HG03280 (cell line): ENCODE measurements around the gene SLC4A8.

Source experiments
- ATAC-seq: cut with Tn5 transposase; IDR thresholded peaks from one replicate; pipeline ENCODE4 v1.9.1; 2021; ENCODE audit warnings: mild to moderate bottlenecking, moderate library complexity; ENCODE audit not compliant: unreplicated experiment

The SLC4A8 gene

DNA sequence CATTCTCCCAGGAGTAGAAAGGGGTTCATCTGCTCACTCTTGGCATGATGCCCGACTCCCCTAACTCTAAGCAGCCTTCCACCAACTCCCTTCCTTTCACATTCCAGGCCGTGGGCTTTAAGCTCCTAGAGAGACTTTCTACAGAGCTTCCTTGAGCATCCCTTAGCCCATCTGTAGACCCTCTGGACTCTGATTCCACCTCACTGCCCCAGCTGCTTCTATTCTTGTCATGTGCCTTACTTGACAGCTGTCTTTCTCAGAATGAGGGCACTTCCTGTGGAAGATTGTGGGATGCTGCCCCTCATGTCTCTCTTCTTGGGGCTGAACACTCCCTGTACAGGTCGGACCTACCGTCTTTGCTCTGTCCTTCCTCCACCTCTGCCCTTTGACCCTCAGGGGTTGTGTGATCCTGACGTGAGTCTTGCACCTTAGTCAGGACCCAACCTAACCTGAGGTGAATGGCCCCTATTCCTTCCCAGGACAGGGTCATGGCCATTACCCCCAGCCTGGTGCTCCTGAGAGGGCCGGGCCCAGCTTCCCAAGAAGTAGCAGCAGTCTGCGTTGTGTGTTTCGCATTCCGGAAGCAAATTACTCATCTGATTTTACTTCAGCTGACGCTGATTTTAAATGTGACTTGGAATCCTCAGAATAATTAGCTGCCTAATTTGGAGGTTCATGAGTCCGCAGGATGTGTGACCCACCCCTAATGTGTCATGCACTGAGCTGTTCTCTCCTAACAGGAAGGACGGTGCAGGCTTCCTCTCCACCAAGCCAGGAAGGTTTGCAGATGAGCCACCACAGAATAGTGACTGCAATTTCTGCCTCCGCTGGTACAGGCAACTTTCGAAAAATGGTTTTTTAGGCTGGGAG lies 30.7 kb upstream of the SLC4A8 start:
- no peak for ATAC-seq

DNA sequence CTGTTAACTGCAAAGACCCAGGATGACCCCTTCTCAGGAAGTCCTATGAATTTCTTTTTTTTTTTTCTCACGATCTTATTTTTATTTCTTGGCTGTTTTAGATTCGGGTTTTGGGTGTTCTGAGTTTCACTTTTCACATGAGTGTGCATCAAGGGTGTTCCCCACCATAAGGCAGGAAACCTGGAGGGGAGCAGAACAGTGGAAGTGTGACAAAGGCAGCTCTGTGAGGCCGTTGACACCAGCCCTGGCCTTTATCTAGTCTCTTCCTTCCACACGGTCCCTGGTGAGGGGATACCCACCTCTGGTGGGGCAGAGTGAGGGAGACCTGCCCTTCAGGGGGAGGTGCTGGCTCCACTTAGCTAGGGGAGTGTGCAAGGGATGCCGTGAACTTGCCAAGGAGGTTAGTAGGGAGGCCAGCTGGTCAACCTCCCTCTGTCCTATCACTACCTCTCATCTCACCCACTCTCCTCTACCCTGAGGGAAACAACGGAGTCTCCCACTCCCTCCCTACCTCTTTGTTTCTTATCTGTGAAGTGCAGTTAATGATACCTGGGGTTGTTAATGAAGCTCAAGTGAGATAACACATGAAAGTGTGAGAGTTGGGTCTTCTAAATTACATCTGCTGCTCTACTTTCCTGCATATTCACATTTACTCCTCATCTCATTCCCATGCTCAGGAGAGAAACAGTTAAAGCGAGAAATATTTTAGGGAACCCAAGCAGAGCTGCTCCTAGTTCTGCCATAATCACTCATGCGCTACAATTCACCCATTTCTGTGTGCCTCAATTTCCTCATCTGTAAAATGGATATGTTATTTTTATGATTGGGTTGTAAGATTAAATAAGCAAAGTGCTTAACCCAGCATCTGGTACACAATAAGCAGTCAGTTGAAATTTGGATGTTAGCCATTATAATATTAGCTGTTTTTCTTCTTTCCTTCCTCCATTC lies 29.1 kb upstream of the SLC4A8 start:
- ATAC-seq = no peak

DNA sequence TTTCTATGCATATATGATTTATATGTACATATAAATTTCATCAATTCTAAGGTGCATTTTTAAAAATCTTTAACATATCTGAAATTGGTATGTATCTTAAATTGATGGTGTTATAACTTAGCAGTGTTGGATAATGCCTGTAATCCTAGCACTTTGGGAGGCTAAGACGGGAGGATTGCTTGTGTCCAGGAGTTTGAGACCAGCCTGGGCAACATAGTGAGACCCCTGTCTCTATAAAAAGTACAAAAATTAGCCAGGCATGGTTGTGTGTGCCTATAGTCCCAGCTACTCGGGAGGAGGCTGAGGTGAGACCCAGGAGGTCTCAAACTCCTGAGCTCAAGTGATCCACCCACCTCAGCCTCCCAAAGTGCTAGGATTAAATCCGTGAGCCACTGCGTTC lies 27.0 kb upstream of the SLC4A8 start:
- ATAC-seq = no peak

DNA sequence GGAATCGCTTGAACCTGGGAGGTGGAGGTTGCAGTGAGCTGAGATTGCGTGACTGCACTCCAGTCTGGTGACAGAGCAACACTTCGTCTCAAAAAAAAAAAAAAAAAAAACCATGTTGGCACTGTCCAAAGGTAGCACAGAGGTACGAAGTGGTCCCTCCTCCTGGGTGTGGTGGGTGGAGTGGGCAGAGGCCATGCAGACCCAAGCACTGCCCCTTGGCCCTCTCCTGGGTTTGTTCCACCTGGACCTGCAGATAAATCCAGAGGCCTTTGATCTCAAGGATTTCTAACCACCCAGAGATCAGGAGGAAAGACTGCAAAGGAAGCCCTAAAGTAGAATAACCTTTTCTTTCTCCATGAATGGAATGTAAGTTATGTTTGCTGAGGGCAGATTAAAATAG lies 24.7 kb upstream of the SLC4A8 start:
- no peak for ATAC-seq

DNA sequence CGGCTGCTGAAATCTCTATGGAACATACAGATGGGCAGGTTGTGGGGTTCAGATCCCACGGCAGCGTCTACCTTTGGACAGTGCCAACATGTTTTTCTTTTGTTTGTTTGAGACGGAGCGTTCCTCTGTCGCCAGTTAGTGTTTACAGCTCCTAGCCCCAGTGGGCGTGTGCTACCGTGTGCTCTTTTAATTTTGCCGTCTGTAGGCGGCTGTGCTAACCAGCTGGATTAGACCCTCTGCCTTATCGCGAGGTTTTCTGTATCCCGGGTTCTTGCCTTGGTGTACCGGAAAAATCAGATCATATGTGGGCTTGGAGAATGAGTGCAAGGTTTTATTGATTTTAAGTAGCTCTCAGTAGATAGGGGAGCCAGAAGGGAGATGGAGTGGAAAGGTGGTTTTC lies 23.6 kb upstream of the SLC4A8 start:
- ATAC-seq = no peak

DNA sequence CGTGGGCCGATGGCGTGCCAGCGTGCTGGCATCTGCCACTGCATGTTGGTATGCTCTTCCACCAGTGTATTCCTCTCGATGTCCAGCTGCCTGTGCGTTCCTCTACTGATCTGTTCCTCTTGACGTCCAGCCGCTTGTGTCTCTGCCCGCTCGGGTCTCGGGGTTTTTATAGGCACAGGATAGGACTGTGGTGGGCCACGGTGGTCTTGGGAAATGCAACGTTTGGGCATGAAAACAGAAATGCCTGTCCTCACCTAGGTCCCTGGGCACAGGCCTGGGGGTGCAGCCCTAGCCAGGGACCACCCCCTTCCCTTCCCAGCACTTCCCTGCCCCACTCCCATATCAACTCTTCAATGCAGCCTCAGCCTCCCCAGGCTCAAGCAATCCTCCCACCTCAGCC lies 23.1 kb upstream of the SLC4A8 start:
- no peak for ATAC-seq

DNA sequence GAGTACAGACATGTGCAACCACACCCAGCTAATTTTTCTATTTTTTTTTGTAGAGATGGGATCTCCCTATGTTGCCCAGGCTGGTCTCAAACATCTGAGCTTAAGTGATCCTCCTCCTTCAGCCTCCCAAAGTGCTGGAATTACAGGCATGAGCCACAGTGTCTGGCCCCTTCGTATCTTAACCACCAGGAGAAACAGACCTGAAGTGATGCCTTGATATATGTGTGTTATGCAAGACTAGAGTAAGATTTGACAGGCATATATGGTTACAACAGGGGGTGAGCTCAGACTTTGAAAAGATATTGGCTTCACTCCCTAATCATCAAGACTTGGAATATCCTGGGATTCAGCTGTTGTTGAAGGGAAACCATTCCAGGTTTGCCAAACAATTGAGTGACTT lies 22.7 kb upstream of the SLC4A8 start:
- no peak for ATAC-seq

DNA sequence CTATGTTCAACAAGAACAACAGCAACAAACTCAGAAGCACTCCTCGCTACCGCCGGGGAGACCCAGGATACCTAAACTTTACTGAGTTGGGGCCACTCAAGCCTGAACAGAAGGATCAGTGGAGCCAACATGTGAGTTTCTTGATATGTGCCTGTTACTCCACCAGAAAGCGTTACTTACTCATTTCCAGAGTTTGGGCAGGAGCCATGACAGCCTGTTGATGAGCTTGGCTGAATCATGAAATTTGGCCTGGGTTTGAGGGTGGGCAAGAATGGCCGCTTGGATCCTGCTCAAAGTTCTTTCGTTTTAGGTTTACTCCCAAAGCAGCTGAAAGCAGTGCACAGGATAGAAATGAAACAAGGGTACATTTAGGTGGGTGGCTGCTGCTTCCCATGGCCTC lies 21.5 kb upstream of the SLC4A8 start:
- ATAC-seq = no peak

DNA sequence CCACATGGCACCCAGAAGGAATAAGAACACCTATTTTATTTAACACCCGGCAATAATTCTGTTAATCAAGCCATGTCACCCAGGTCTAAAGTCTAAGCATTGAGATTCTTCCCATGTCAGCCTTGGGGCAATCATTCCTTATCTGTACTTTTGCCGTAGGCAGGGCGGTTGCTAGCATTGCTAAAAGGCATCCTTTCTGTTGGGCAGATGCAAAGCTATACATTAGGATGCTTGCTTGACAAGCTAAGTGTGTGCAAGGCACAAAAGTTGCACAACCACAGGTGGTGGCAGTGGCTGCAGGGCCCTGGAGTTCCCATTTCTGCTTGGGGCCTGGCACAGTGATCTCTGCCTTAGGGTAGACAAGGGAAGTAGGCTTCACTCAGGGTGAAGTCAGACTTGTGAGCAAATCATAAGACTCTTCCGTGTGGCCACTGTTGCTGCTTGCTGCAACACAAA lies 20.9 kb upstream of the SLC4A8 start:
- ATAC-seq = no peak

DNA sequence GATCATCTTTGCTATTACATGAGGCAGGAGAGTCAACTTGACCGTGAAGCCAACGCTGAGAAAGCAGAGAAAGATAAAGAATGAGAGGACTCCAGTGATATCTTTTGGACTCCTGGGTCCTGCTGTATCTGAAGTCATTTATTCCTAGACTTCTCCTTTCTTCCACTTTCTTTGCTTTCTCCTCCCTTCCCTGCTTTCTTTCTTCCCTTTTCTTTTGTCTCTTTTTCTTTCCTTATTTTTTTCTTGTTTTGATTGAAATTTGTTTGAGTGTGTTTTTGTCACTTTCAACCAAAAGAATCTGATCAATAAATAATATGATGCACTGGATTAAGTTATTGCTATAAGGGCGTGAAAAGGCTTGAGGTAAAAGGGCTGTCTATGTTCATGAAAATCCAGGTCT lies 20.0 kb upstream of the SLC4A8 start:
- ATAC-seq = no peak

DNA sequence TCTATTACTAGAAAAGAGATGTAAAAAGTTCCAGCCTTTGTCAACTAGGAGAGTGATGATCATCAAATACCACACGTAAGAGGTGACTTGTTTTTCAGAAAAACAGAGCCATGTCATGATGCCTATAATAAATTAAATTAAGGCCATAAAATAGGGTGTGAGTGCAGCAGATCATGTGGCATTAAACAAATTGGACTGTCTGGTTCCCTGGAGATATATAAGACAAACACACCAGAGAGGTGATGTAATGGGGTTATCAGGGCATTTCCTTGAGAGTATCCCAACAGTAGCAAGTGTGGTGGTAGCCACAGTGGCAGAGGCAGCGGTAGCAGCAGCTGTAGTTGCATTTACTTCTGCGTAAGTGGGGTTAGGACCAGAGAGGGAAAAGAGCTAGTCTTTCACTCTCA lies 18.8 kb upstream of the SLC4A8 start:
- ATAC-seq = no peak

DNA sequence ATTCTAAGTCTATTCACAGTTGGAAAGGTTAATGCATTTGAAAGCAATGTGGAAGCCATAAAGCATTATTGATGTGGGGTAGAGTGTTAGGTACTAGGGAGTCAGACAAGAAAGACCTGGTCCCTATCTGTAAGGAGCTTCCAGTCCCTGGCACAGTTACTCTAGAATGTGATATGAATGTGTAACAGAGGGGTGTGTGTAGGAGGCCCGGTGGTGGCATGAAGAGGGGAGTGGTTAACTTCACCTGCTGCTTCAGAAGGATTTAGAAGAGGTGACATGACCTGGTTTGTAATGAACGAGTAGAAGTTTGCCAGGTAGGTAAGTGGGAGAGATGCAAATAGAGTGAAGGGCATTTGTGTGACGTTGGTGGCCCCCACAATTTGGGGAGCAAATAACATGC lies 18.3 kb upstream of the SLC4A8 start:
- no peak for ATAC-seq

DNA sequence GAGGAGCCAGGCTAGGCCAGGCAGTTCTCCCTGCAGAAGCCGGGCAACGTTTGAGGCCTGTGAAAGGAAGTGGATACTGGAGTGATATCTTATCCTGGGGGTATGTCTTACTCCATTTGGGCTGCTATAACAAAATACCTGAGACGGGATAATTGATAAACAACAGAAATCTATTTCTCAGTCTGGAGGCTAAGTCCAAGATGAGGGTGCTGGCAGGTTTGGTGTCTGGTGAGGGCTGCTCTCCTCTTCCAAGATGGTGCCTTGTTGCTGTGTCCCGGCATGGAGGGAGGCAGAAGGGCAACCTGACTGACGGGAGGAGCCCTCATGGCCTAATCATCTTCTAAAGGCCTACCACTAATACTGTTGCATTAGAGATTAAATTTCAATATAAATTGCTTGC lies 17.8 kb upstream of the SLC4A8 start:
- ATAC-seq = no peak

DNA sequence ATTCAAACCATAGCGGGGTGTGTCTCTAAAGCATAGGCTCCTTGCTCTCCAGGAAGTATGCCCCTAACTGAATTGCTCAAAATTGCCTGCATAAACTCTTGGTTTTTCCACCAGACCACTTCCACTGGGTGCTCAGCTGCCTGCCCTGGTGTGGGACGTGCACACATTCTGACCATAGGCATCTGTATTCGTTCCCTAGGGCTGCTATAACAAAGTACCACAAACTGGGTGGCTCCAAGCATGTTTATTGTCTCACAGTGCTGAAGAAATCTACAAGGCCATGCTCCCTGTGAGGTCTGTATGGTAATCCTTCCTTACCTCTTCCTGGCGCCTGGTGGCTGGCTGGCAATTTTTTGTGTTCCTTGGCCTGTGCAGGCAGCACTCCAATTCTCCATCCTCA lies 17.0 kb upstream of the SLC4A8 start:
- no peak for ATAC-seq

DNA sequence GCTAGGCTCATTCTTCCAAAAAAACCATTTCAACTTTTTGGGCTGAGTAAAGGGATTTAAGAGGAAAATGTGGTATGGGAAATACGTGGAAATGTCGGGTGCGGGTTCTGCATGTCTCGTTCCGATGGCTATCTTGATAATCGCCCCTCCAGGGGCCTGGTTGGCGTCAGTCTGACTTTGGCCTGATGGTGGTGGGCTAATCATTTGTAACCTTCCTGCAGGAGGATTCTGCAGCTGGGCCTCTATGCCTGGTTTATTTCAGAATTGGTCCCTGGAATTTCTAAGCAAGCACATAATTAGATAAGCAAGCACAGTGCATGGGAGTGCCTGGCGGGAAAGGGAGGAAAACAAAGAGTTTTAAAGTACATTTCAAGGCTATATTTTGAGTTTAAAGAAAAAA lies 14.8 kb upstream of the SLC4A8 start:
- no peak for ATAC-seq

DNA sequence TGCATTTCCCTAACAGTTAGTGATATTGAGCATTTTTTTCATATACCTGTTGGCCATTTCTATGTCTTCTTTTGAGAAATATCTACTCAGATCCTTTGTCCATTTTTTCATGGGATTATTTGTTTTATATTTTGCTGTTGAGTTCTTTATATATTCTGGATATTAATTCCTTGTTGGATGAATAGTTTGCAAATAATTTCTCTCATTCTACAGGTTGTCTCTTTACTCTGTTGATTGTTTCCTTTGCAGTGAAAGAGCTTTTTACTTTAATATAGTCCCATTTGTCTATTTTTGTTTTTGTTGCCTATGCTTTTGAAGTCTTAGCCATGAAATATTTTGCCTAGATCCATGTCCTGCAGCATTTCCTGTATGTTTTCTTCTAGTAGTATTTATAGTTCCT lies 11.5 kb upstream of the SLC4A8 start:
- no peak for ATAC-seq

DNA sequence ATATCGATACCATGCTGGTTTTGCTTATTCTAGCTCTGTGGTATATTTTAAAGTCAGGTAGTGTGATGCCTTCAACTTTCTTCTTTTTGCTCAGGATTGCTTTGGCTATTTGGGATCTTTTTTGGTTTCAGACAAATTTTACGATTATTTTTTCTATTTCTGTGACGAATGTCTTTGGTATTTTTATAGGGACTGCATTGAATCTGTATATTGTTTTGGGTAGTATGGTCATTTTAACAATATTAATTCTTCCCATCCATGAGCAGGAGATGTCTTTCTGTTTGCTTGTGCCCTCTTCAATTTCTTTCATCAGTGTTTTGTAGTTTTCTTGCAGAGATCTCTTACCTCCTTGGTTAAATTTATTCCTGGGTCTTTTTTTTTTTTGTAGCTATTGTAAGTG lies 10.8 kb upstream of the SLC4A8 start:
- ATAC-seq = no peak

DNA sequence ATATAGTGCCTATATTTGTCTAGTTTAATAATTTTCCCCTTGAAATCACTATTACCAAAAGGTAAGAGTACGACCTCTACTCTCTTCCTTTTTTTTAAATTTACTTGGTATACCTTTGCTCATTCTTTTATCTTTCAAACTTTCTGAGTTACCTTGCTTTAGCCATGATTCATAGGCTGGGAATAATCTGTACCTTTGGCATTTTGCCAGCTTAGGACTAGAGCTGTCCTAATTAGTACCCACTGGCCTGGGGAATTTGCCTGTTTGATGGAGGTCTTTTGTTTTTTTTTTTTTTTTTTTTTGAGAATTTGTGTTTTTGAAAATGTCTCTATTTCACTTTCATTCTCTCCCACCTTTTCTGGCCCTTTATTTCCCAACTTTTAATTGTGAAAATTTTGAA lies 8.7 kb upstream of the SLC4A8 start:
- no peak for ATAC-seq

DNA sequence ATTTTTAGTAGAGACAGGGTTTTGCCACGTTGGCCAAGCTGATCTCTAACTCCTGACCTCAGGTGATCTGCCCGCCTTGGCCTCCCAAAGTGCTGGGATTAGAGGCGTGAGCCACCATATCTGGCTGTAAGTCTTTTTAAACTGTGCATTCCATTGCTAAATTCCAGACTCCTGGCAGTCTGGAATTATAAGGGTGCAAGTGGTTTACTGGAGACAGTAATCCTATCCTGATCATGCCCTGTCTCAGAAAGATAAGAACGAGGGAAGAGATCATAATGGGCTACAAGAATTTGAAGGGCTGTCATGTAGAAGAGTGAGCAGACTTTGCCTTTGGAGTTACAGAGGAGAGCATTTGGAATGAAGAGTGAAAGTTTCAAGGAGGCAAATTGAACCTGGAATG lies 6.8 kb upstream of the SLC4A8 start:
- ATAC-seq = no peak

DNA sequence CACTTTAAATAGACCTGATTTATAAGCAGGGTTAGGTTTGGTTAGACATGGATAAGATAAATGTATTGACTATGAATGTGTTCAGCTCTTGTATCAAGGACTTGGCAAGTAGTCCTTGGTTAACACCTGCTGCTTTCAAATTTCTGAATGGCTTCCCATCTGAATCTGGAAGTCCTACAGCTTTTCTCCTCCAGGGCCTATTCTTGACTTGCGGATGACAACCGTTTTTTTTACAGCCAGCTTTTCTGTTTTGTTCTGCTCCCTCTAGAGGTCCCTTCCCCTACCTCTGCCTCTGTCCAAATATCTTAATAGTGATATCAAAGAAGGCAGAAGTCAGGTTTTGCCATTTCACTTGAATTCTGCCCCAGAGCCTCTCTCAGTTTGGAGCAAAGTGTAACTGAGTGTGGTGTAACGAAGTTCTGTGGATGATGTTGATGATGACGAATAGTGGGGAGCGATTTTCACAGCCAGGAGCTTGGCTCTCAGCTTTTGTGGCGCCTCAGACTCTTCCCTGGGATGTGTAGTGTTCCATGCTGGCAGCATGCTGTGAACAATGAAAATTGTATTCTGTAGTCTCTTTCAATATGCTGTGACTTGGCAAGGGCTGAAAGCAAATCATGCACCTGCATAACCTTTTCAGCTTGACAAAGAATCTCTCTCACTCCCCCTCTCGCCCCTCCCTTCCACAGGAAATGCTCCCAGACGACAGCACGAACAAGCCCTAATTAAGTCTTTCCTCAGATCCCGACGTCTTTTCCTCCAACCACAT lies 5.0 kb upstream of the SLC4A8 start:
- no peak for ATAC-seq

DNA sequence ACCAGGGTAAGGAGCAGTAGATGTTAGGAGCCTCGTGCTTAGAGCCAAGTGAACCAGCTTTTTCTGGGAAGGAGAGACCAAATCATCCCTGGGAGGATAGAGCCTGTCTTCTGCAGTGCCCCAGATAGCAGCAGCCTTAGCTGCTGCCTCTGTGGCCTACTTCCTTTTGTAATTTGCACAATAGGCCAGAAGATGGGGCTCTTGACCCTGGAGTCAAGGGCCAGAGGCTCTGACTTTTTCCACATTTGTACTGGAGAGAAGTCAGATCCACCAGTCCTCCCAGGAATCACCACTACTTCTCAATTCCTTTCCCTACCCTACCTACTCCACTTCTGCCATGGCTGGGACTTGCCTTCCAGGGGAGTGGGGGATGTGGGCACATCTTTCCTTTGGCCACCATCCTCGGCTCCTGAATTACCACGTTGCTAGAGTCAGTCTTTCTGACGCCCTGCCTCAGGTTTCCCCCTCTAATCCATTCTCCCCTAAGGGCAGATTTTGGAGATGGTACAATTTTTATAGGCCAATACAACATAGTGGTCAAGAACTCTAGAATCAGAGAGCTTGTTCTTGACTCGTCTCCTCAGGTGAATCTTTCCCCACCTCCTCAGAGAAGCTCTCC lies 3.3 kb upstream of the SLC4A8 start:
- ATAC-seq = no peak
